HCT116 (cell line): Measurements from ENCODE around the gene TRUB1. TPM values are rescaled to one million over a fixed set of nuclear protein-coding genes. Genes with fewer than 3 reads are reported as not detected.

ENCODE experiments used
- ATAC-seq: fragments of 200-7000 bp; cut with Tn5 transposase; 2 replicates; pipeline ENCODE4 v1.9.1; 2020; ENCODE audit warnings: mild to moderate bottlenecking, moderate library complexity
- BruUV-seq: library from RNA; stranded (reverse); fragments of 400-500 nt; replicated peaks from 2 replicates; lab custom pipeline; 2021; lab: Mats Ljungman, UMichigan
- CTCF ChIA-PET: fragments of 300-600 bp; sonication (Branson Sonifier 250); formaldehyde crosslinking; loops from one replicate; lab custom pipeline; 2021; ENCODE audit warnings: antibody characterized with exemption; lab: Charles Lee
- POLR2A ChIA-PET: fragments of 300-600, 350-600 bp; sonication (Branson Sonifier 250); formaldehyde crosslinking; loops from one replicate; lab custom pipeline; 2021; ENCODE audit warnings: antibody characterized with exemption; lab: Charles Lee
- RAD21 ChIA-PET, 2 experiments: fragments of 300-600 bp; sonication (Branson Sonifier 250); formaldehyde crosslinking; loops; one replicate each; lab custom pipeline; 2023; ENCODE audit warnings: low total read pairs in 2 of 2; ENCODE audit not compliant: uncharacterized antibody in 2 of 2, unreplicated experiment in 2 of 2, low non-redundant PET in 1 of 2; lab: Charles Lee
- DNase-seq: peaks from one replicate; pipeline ENCODE4 v3.0.0-alpha.2; 2010; ENCODE audit warnings: low read depth, low spot score
- H2AFZ ChIP-seq: fragments of 200-600 bp; shearing (Covaris generic), sonication (generic); 2 replicates; pipeline ENCODE4 v1.6.1; 2017; ENCODE audit warnings: low read depth, mixed run types, mixed read lengths, antibody characterized with exemption, low read length; ENCODE audit not compliant: poor library complexity, severe bottlenecking
- H3K27ac ChIP-seq: 2 replicates; pipeline ENCODE4 v1.5.1; 2012; ENCODE audit warnings: low read depth, low read length
- H3K27me3 ChIP-seq: fragments of 200-600 bp; sonication (generic); 2 replicates; pipeline ENCODE4 v1.6.1; 2016; ENCODE audit warnings: mixed run types, low read length, mixed read lengths; ENCODE audit not compliant: insufficient read depth
- H3K36me3 ChIP-seq, 2 experiments: fragments of 200-500 bp in 1 of 2; fragments of 200-600 bp in 1 of 2; sonication (Bioruptor generic) in 1 of 2; sonication (generic) in 1 of 2; 2 replicates each; pipeline versions ENCODE4 v1.5.1 to v1.6.1; 2014 to 2016; ENCODE audit warnings: low read length in 2 of 2, inconsistent platforms in 1 of 2, mixed read lengths in 1 of 2, mixed run types in 1 of 2; ENCODE audit not compliant: insufficient read depth in 2 of 2, control insufficient read depth in 1 of 2
- H3K4me1 ChIP-seq, 2 experiments: fragments of 200-600 bp in 1 of 2; sonication (generic) in 1 of 2; 2 replicates each; pipeline versions ENCODE4 v1.5.1 to v1.6.1; 2012 to 2017; ENCODE audit warnings: low read length in 2 of 2, inconsistent platforms in 1 of 2, mild to moderate bottlenecking in 1 of 2, mixed read lengths in 1 of 2, mixed run types in 1 of 2, moderate library complexity in 1 of 2; ENCODE audit not compliant: insufficient read depth in 2 of 2, control insufficient read depth in 1 of 2
- H3K4me2 ChIP-seq: fragments of 200-600 bp; sonication (generic); 2 replicates; pipeline ENCODE4 v1.6.1; 2017; ENCODE audit warnings: mixed run types, low read length, mixed read lengths
- H3K4me3 ChIP-seq, 2 experiments: fragments of 200-600 bp in 1 of 2; sonication (generic) in 1 of 2; replicated peaks in 1 of 2; 2 replicates each; pipeline ENCODE4 v1.5.1; 2011 to 2016; ENCODE audit warnings: low read length in 2 of 2, control low read depth in 1 of 2, low read depth in 1 of 2, mild to moderate bottlenecking in 1 of 2, mixed read lengths in 1 of 2, mixed run types in 1 of 2
- H3K79me2 ChIP-seq: fragments of 200-600 bp; sonication (generic); 2 replicates; pipeline ENCODE4 v1.6.1; 2017; ENCODE audit warnings: mild to moderate bottlenecking, mixed run types, low read length, moderate library complexity, mixed read lengths; ENCODE audit not compliant: insufficient read depth
- H3K9ac ChIP-seq: fragments of 200-600 bp; sonication (generic); 2 replicates; pipeline ENCODE4 v1.6.1; 2016; ENCODE audit warnings: low read length, mixed read lengths
- H3K9me2 ChIP-seq: fragments of 200-600 bp; sonication (generic), shearing (Covaris generic); 2 replicates; pipeline ENCODE4 v1.6.1; 2017; ENCODE audit warnings: mixed run types, mild to moderate bottlenecking, moderate library complexity; ENCODE audit not compliant: insufficient read depth
- H3K9me3 ChIP-seq, 2 experiments: fragments of 200-500 bp in 1 of 2; fragments of 200-600 bp in 1 of 2; sonication (Bioruptor generic) in 1 of 2; sonication (generic) in 1 of 2; 2 replicates each; pipeline ENCODE4 v1.6.1; 2014 to 2017; ENCODE audit warnings: low read length in 2 of 2, mixed read lengths in 2 of 2, inconsistent platforms in 1 of 2, low read depth in 1 of 2, mild to moderate bottlenecking in 1 of 2, mixed run types in 1 of 2, moderate library complexity in 1 of 2; ENCODE audit not compliant: control insufficient read depth in 1 of 2, insufficient read depth in 1 of 2
- H4K20me1 ChIP-seq: fragments of 200-600 bp; sonication (generic), shearing (Covaris generic); 2 replicates; pipeline ENCODE4 v1.6.1; 2017; ENCODE audit warnings: mixed run types, mild to moderate bottlenecking, moderate library complexity; ENCODE audit not compliant: insufficient read depth
- CBX3 ChIP-seq: IDR thresholded peaks from 2 replicates; pipeline ENCODE4 v1.6.1; 2012; ENCODE audit warnings: low read depth
- CEBPB ChIP-seq: IDR thresholded peaks from 2 replicates; pipeline ENCODE4 v1.6.1; 2012; ENCODE audit warnings: low read depth
- EGR1 ChIP-seq: IDR thresholded peaks from 2 replicates; pipeline ENCODE4 v1.6.1; 2012; ENCODE audit warnings: low read depth
- EZH2phosphoT487 ChIP-seq: fragments of 200-600 bp; IDR thresholded peaks from 2 replicates; pipeline ENCODE4 v1.6.1; 2018; ENCODE audit warnings: antibody characterized with exemption, borderline replicate concordance
- FOSL1 ChIP-seq: IDR thresholded peaks from 2 replicates; pipeline ENCODE4 v1.6.1; 2012; ENCODE audit warnings: low read depth
- JUND ChIP-seq: IDR thresholded peaks from 2 replicates; pipeline ENCODE4 v1.6.1; 2012
- SIN3A ChIP-seq: IDR thresholded peaks from 2 replicates; pipeline ENCODE4 v1.6.1; 2012; ENCODE audit warnings: low read depth
- TCF7L2 ChIP-seq: IDR thresholded peaks from 2 replicates; pipeline ENCODE4 v1.7.0; 2011; ENCODE audit warnings: borderline replicate concordance, inconsistent platforms; ENCODE audit not compliant: insufficient read depth, insufficient read length; ENCODE audit errors: extremely low read depth
- YY1 ChIP-seq: IDR thresholded peaks from 2 replicates; pipeline ENCODE4 v1.6.1; 2011; ENCODE audit warnings: low read length, low read depth, moderate library complexity, mild to moderate bottlenecking; ENCODE audit not compliant: insufficient replicate concordance; ENCODE audit errors: extremely low read depth
- intact Hi-C: fragments of 100-400 bp; cut with micrococcal nuclease; formaldehyde crosslinking; loops from 2 replicates; pipeline ENCODE4 v1.10.0; 2022
- total RNA-seq: library from RNA; stranded (reverse); gene quantifications from one replicate; pipeline ENCODE4 v1.2.1, GENCODE V29; 2021; ENCODE audit not compliant: unreplicated experiment

Gene TRUB1
- total RNA-seq, 1 experiment from 2014 or later = 44.1 TPM

GRCh38 chr10:114914560-114914959 is 23.4 kb upstream of the TRUB1 start:
- Histone ChIP-seq H3K27ac (no peak overlapping the region), H2AFZ (peak overlapping the region; percentile 1), H3K4me1 (peaks cover 0 to 6% of the 10 kb centered on the region in 2 experiments; a peak in 2 of 4 replicates), H3K36me3 (no peaks in the 10 kb centered on the region), H4K20me1 (no peaks in the 10 kb centered on the region), H3K9me3 (no peaks in the 10 kb centered on the region), H3K9me2 (no peaks in the 10 kb centered on the region), H3K27me3 (no peaks in the 10 kb centered on the region), H3K79me2 (no peaks in the 10 kb centered on the region), H3K4me3 (no peak overlapping the region), H3K9ac (no peak overlapping the region), H3K4me2 (no peak overlapping the region)
- DNase-seq (no peak), ATAC-seq (no peak)
- ChIA-PET POLR2A (no interaction called here), CTCF (interaction anchor here (1.1 kb wide), 1 partner anchor 37 kb away, joined by 3 read pairs; no protein-coding TSS in a partner anchor), RAD21 (no interaction called here)
- intact Hi-C loops = no loop called here
- TF ChIP-seq TCF7L2 = no peak
- TF ChIP-seq SIN3A = no peak
- TF ChIP-seq CBX3 = no peak
- BruUV-seq = no TSS peak

- H3K9ac ChIP-seq = no peak overlapping the region
- no peaks in the 10 kb centered on the region for H3K36me3 ChIP-seq
- POLR2A ChIA-PET = no interaction called here
- H3K4me3 ChIP-seq = no peak overlapping the region
- no peak for ATAC-seq
- no peaks in the 10 kb centered on the region for H3K9me2 ChIP-seq
- H4K20me1 ChIP-seq = no peaks in the 10 kb centered on the region
- intact Hi-C loops = no loop called here
- TF ChIP-seq JUND (no peak), CEBPB (no peak), EZH2phosphoT487 (no peak), TCF7L2 (no peak), FOSL1 (no peak), EGR1 (no peak), YY1 (no peak)
- no peaks in the 10 kb centered on the region for H3K79me2 ChIP-seq
- H2AFZ ChIP-seq = no peak overlapping the region
- no peak overlapping the region for H3K27ac ChIP-seq
- H3K4me2 ChIP-seq = no peak overlapping the region
- no peaks in the 10 kb centered on the region for H3K9me3 ChIP-seq
- RAD21 ChIA-PET = no interaction called here
- CTCF ChIA-PET = no interaction called here
- peaks cover 0 to 6% of the 10 kb centered on the region in 2 experiments; a peak in 2 of 4 replicates for H3K4me1 ChIP-seq
- BruUV-seq = no TSS peak
- no peaks in the 10 kb centered on the region for H3K27me3 ChIP-seq
- DNase-seq = no peak
Observed at GRCh38 chr10:114915294-114915693, 22.7 kb upstream of the TRUB1 start.
